Prostate gland (tissue), 2 donors: ENCODE results near the gene SAMD15.

Experiments used
- CTCF ChIP-seq, 4 experiments: fragments of 200-600 bp in 2 of 4; fragments of 450-650 bp in 2 of 4; sonication (generic) in 2 of 4; IDR thresholded peaks; 1 replicate in 3 of 4; 2 replicates in 1 of 4; pipeline ENCODE4 v1.5.1; 2016 to 2019; ENCODE audit warnings: antibody characterized with exemption in 4 of 4, mild to moderate bottlenecking in 2 of 4, moderate library complexity in 2 of 4
- POLR2A ChIP-seq: fragments of 450-650 bp; IDR thresholded peaks from one replicate; pipeline ENCODE4 v1.6.1; 2016; ENCODE audit warnings: antibody characterized with exemption, mild to moderate bottlenecking

GRCh38 chr14:77356899-77357298, 20.3 kb upstream of the SAMD15 start:
- no peak for TF ChIP-seq CTCF (IDR thresholded peaks at IDR 0.05)
- TF ChIP-seq POLR2A = no peak
